ENCODE results near the gene PILRB.

The PILRB gene

DNA sequence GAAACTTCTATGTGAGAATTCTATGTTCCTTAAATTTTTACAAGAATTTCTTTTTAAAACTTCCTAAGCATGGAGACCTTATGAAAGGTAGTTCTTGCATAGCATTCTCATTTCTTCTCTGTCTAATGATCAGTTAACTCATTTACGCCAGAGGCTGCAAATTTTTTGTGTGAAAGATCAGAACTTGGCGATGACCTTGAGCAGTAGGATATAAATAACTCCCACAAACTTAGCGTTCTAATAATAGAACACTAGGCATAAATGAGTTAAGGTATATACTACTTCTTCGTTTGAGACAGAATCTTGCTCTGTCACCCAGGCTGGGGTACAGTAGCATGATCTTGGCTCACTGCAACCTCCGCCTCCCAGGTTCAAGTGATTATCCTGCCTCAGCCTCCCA lies 29.0 kb downstream of the PILRB start:
- no peak overlapping the region for H3K4me2 ChIP-seq (ENCODE audit: low read length)
- H3K27me3 ChIP-seq (ENCODE audit: control insufficient read depth, low read length), result no peaks in the 10 kb centered on the region
- H3K9me2 ChIP-seq (replicated peaks; ENCODE audit: control insufficient read depth, low read length), result no peaks in the 10 kb centered on the region
- H3K36me3 ChIP-seq (ENCODE audit: control insufficient read depth, low read length), result no peaks in the 10 kb centered on the region
- H3K79me2 ChIP-seq (ENCODE audit: control insufficient read depth, low read length), result no peaks in the 10 kb centered on the region
- H3K4me1 ChIP-seq (ENCODE audit: control insufficient read depth, low read length), result peaks cover 50% of the 10 kb centered on the region
- H3K27ac ChIP-seq (ENCODE audit: low read depth, low read length), result no peak overlapping the region
- no peaks in the 10 kb centered on the region for H4K20me1 ChIP-seq (ENCODE audit: control insufficient read depth, insufficient read depth, low read depth, low read length)
- H3K4me3 ChIP-seq (ENCODE audit: low read length), result no peak overlapping the region
- TF ChIP-seq, protein P1, sequence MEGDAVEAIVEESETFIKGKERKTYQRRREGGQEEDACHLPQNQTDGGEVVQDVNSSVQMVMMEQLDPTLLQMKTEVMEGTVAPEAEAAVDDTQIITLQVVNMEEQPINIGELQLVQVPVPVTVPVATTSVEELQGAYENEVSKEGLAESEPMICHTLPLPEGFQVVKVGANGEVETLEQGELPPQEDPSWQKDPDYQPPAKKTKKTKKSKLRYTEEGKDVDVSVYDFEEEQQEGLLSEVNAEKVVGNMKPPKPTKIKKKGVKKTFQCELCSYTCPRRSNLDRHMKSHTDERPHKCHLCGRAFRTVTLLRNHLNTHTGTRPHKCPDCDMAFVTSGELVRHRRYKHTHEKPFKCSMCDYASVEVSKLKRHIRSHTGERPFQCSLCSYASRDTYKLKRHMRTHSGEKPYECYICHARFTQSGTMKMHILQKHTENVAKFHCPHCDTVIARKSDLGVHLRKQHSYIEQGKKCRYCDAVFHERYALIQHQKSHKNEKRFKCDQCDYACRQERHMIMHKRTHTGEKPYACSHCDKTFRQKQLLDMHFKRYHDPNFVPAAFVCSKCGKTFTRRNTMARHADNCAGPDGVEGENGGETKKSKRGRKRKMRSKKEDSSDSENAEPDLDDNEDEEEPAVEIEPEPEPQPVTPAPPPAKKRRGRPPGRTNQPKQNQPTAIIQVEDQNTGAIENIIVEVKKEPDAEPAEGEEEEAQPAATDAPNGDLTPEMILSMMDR (IDR thresholded peaks at IDR 0.05; ENCODE audit: low read depth, low read length, poor library complexity, severe bottlenecking), result no peak
- no peak for TF ChIP-seq EZH2phosphoT487 (IDR thresholded peaks at IDR 0.05; ENCODE audit: borderline replicate concordance, low read length)
- H3F3A ChIP-seq (ENCODE audit: control insufficient read depth, insufficient read depth), result peaks cover 8% of the 10 kb centered on the region
- peaks cover 4% of the 10 kb centered on the region; the same call in 1 of the 2 replicates for H3K9me3 ChIP-seq (ENCODE audit: control insufficient read depth, insufficient read depth, low read length)

DNA sequence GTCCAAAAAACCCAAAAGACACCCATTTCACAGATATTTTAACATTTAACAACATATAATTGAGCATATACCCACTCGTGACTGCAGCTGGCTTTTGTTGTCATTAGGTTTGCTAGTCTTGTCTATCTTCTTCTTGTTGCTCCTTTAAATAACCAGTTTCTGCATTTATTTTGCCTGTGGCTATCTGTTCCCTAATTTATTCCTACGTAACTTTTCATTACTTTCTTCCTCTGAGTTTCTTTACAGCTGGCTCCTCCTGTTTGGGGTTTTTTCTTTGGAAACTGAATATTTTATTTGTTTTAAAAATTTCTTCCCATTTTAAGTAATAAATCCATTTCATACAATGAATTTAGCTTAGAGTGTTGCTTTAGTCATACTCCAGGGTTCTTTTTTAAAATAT lies 29.8 kb downstream of the PILRB start:
- no peaks in the 10 kb centered on the region for H3K79me2 ChIP-seq (ENCODE audit: control insufficient read depth, low read length)
- no peak overlapping the region for H3K4me2 ChIP-seq (ENCODE audit: low read length)
- no peak overlapping the region for H3K27ac ChIP-seq (ENCODE audit: low read depth, low read length)
- peaks cover 8% of the 10 kb centered on the region for H3F3A ChIP-seq (ENCODE audit: control insufficient read depth, insufficient read depth)
- peaks cover 52% of the 10 kb centered on the region for H3K4me1 ChIP-seq (ENCODE audit: control insufficient read depth, low read length)
- TF ChIP-seq EZH2phosphoT487 (IDR thresholded peaks at IDR 0.05; ENCODE audit: borderline replicate concordance, low read length), result no peak
- TF ChIP-seq, protein P1 (IDR thresholded peaks at IDR 0.05; ENCODE audit: low read depth, low read length, poor library complexity, severe bottlenecking), result no peak
- no peaks in the 10 kb centered on the region for H3K27me3 ChIP-seq (ENCODE audit: control insufficient read depth, low read length)
- H3K9me2 ChIP-seq (replicated peaks; ENCODE audit: control insufficient read depth, low read length), result no peaks in the 10 kb centered on the region
- 0 out of 2 replicates have a peak, but pooled peaks cover 2% of the 10 kb centered on the region for H3K9me3 ChIP-seq (ENCODE audit: control insufficient read depth, insufficient read depth, low read length)
- no peak overlapping the region for H3K4me3 ChIP-seq (ENCODE audit: low read length)
- no peaks in the 10 kb centered on the region for H3K36me3 ChIP-seq (ENCODE audit: control insufficient read depth, low read length)
- no peaks in the 10 kb centered on the region for H4K20me1 ChIP-seq (ENCODE audit: control insufficient read depth, insufficient read depth, low read depth, low read length)

DNA sequence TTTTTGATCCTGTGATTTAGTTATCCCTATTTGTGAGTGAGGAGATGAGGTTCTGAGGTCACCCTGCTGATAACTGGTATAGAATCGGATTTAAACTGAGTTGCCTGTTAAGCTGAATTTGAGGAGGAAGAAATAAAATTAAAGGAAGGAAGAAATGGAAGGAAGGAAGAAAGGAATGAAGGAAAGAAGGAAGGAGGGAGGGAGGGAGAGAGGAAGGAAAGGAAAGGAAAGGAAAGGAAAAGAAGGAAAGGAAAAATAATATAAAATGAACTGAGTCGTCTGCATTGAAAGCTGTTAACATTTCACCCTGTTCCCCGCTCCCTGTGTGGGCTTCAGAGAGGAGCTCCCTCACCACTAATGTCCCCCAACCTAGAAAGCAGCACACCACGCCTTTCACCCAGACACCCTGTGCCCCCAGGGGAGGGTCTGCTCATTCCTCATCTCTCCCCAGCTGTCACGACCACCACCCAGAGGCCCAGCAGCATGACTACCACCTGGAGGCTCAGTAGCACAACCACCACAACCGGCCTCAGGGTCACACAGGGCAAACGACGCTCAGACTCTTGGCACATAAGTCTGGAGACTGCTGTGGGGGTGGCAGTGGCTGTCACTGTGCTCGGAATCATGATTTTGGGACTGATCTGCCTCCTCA lies 31.6 kb downstream of the PILRB start:
- Histone ChIP-seq H3K9me2 (replicated peaks; ENCODE audit: control insufficient read depth, low read length) (no peaks in the 10 kb centered on the region), H3K27me3 (ENCODE audit: control insufficient read depth, low read length) (no peaks in the 10 kb centered on the region), H3K4me3 (ENCODE audit: low read length) (no peak overlapping the region), H3K79me2 (ENCODE audit: control insufficient read depth, low read length) (no peaks in the 10 kb centered on the region), H3K4me1 (ENCODE audit: control insufficient read depth, low read length) (peaks cover 52% of the 10 kb centered on the region), H3K4me2 (ENCODE audit: low read length) (no peak overlapping the region), H4K20me1 (ENCODE audit: control insufficient read depth, insufficient read depth, low read depth, low read length) (no peaks in the 10 kb centered on the region), H3K27ac (ENCODE audit: low read depth, low read length) (no peak overlapping the region), H3K9me3 (ENCODE audit: control insufficient read depth, insufficient read depth, low read length) (no peaks in the 10 kb centered on the region), H3F3A (ENCODE audit: control insufficient read depth, insufficient read depth) (peaks cover 7% of the 10 kb centered on the region), H3K36me3 (ENCODE audit: control insufficient read depth, low read length) (no peaks in the 10 kb centered on the region)
- no peak for TF ChIP-seq EZH2phosphoT487 (IDR thresholded peaks at IDR 0.05; ENCODE audit: borderline replicate concordance, low read length)
- TF ChIP-seq, protein P1 (IDR thresholded peaks at IDR 0.05; ENCODE audit: low read depth, low read length, poor library complexity, severe bottlenecking), result no peak
